GM19372 (cell line): ENCODE data around the gene RABEP1.

Experiments used
- ATAC-seq: cut with Tn5 transposase; IDR thresholded peaks from one replicate; pipeline ENCODE4 v1.9.1; 2021; ENCODE audit warnings: mild to moderate bottlenecking, low read depth, moderate library complexity; ENCODE audit not compliant: unreplicated experiment

The RABEP1 gene

GRCh38 chr17:5355421-5356129, 73.5 kb downstream of the RABEP1 start:
- ATAC-seq, result no peak

DNA sequence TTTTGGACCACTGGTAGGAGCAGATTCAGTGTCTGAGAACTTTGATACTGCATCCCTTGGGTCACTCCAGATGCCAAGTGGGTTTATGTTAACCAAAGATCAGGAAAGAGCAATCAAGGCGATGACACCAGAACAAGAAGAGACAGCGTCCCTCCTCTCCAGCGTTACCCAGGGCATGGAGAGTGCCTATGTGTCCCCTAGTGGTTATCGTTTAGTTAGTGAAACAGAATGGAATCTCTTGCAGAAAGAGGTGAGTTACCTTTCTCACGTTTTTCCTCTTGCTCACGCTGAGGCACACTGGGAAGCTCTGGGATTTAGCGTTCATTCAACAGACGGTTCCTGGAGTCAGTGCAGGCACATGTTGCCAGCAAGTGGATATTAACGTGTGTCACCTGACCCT, 79.3 kb downstream of the RABEP1 start:
- ATAC-seq, result no peak

DNA sequence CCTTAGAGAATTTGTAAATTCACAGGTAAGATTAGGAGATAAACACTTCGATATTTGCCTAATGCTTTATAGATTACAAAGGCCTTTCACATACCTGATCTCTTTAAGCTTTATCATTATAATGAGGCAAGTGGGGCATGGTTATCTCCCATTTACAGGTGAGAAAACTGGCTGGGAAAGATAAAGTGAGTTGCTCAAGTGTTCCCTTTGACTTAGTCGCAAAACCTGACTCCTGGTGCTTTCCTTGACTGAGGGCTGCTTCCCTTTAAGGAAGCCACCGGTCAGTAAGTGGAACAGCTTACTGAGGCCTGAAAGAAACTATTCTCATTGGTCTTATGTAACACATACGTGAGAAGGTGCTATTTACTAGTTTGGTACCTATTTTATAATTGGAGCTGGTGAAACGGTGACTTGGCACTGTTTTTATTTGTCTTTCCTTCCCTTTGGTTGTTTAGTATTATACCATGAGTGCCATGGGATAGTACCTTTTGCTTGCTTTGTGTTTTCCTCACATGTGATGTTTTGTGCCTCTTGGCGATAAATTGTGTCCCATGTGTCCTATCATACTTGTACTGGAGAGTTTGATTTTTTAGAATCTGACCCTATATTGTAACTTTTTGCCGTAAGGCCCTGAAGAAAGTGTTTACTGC, 80.2 kb downstream of the RABEP1 start:
- no peak for ATAC-seq

GRCh38 chr17:5364156-5364555, 82.1 kb downstream of the RABEP1 start:
- ATAC-seq, result no peak

DNA sequence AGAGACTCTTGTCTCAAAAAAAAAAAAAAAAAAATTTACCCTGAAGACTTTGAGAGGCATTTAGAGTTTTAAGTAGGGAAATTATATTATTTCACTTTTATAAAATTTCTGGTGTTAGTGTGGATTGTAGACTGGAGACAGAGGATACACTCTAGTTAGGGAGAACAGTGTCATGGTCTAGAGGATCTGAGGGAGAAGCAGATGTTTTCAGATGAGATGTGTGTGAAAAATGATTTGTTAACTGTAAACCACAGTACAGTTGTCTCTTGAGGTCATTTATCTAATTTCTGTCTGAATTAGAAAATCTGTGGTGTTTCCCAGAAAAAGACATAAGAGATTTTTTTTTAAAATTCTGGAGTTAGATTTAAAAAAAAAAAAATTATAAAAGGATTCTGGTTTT, 82.6 kb downstream of the RABEP1 start:
- ATAC-seq, result no peak

GRCh38 chr17:5365831-5366230, 83.7 kb downstream of the RABEP1 start:
- ATAC-seq, result no peak

- ATAC-seq, result no peak
These were observed 88.3 kb downstream of the RABEP1 start for GRCh38 chr17:5370411-5370810.

DNA sequence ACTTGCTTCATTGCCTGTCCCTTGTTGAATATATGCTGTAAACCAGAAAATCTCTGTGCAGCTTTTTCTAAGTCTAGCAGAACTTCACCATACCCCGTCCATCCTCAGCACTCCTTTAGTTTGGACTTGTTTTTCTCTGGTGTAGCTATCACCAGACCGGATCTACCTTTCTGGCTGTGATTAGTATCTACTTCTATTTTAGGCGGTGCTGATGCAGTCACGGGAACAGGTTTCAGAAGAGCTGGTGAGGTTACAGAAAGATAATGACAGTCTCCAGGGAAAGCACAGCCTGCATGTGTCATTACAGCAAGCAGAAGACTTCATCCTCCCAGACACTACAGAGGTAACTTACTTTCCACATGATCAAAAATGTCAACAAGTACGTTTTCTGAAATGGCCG, 91.0 kb downstream of the RABEP1 start:
- ATAC-seq, result no peak

- no peak for ATAC-seq
These were observed 96.6 kb downstream of the RABEP1 start for GRCh38 chr17:5378566-5379207.

DNA sequence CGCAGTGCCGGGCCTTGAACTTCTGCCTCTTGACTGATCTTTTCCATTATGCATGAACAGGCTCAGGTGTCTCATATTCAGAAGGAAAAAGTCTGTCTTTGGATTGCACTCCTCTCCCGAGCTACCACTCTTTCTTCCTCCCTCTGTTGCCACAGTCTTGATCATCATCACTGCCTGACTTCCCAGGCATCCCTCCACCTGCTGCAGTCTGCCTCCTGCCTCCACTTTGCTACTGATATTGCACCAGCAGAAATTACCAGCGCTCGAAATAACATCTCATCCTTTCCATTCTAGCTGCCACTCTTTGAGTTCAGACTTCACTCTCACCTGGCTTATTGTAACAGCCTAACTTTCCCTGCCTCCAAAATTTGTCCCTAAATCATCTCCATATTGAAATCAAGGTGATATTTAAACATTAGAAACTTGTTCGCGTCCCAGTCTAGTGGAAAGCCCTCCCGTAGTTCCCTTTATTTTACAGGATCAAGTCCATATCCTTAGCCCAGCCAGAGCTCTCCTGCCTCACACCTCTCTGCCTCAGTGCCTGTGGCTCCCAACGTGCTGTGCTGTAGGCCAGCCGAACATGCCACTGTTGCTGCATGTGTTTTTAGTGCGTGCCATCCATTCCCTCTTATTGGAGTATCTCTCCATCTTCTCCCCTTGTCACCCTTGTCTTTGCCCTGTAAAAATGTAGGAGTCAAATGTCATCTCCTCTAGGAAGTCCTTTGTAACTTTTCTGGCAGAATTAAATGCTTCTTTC, 97.4 kb downstream of the RABEP1 start:
- no peak for ATAC-seq

DNA sequence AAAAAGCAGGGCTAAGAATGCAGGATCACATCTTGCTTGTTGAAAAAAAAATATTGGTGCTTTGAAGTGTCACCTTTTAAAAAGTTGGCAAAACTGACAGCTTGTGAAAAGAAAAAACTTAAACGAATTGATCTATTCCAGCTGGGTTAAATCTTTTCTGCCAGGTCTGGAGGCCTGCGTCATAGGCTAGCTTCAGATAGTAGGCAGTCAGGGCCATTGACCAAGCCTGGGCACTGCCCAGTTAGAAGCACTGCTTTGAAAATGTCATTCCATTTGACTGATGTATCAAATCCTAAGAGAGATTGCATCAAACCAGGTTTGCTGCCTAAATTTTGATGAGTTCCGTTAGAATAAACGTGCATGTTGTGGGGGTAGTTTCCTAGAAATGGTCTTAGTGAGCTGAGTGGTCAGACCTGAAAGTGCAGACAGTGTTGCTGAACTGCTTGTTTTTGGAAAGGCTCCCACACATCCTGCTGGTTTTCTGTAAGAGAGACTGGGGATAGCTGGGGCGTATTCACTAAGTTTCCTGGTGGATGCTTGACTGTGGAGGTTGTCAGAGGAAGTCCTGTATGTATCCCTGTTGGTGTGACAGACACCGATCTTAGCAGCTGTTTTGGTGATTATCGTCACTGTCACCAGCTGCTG, 98.5 kb downstream of the RABEP1 start:
- ATAC-seq, result no peak

DNA sequence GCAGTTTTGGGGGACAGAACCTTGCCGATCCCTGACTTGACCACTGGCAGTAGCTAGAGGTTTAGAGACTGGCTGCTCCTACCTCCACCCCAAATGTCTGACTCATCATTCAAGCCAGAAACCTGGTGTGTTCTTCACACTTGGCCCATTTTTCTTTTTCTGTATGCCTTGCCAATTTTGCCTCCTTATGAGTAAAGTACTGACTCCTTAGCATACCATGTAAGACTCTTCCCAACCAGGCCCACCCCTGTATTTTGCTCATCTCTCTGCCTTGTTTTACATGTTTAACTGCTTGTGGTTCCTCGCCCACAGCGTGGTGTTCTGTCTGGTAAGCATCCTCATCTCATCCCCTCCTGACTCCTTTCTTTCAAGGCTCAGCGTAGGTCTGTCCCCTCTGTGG, 99.5 kb downstream of the RABEP1 start:
- no peak for ATAC-seq

- ATAC-seq, result no peak
These were observed 109.6 kb downstream of the RABEP1 start for GRCh38 chr17:5391678-5392077.

DNA sequence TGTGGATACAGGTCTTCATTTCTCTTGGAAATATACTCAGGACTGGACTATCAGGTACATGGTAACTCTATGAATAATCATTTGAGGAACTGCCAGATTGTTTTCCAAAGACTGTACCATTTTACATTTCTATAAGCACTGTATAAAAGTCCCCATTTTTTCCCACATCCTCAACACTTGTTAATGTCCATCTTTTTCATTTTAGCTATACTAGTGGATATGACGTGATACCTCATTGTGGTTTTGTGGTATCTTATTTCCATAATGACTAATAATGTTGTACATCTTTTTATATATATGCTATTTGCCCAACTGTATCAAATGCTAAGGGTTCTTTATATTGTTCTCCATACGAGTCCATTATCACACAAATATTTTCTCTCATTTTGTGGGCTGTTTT, 114.5 kb downstream of the RABEP1 start:
- no peak for ATAC-seq

DNA sequence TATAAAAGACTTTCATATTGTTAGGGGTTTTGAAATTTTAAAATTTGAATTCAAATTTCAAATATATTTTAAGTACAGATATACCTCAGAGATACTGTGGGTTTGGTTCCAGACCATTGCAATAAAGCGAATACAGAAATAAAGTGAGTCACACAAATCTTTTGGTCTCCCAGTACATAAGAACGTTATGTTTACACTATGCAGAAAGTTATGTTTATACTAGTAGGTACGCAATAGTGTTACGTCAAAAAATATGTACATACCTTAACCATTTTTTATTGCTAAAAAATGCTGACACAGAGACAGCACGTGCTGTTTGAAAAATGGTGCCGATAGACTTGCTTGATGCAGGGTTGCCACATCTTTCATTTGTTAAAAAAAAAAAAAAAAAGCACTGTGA, 117.7 kb downstream of the RABEP1 start:
- ATAC-seq, result no peak

- no peak for ATAC-seq
These were observed 123.3 kb downstream of the RABEP1 start for GRCh38 chr17:5405400-5405799.

DNA sequence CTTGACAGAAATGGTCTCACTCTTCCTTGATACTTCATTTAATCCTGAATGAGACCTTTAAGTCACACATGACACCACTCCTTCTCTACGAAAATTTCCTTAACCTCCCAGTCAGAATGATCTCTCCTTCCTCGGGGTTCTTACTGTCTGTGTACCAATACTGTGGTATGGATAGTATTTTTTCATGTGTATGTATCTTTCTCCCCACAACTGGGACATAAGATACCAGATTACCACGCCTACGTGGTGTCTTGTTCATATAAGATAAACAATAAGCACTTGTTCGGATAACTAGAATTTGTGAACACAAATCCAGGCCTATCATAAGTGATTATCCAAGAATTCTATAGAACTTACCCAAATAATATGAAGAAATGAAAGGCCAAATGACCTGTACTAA, 126.1 kb downstream of the RABEP1 start:
- ATAC-seq, result no peak

- ATAC-seq, result no peak
These were observed 128.6 kb downstream of the RABEP1 start for GRCh38 chr17:5410594-5411272.

GRCh38 chr17:5413682-5414081, 131.6 kb downstream of the RABEP1 start:
- ATAC-seq, result no peak

GRCh38 chr17:5416901-5417300, 134.8 kb downstream of the RABEP1 start:
- ATAC-seq, result no peak
